Measurements from ENCODE around the gene CKAP5.

DNA sequence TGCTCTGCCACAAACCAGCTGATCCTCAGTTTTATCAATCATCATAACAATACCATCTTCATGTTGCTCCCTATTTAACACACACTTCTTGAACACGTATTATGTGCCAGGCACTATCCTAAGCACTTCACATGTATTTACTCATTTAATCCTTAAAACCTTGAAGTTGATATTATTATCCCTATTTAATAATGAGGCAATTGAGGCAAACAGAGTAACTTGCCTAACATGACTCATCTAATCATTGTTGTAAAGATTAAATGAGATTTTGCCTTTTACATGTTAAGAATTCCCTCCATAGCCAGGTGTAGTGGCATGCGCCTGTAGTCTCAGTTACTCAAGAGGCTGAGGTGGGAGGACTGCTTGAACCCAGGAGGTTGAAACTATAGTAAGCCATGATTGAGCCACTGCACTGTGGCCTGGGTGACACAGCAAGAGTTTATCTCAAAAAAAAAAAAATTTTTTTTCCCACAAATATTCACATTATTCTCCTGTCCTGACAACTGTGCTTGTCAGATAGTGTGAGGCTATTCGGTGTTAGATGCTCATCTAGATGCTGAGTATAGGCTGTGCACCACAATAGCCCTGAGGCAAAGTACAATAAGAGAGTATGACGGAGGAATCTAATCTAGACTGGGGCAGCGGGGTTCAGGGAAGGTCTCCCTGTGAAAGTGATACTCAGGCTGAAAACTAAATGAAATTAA, 13.4 kb downstream of the CKAP5 start:
- TF ChIP-seq, protein P1, sequence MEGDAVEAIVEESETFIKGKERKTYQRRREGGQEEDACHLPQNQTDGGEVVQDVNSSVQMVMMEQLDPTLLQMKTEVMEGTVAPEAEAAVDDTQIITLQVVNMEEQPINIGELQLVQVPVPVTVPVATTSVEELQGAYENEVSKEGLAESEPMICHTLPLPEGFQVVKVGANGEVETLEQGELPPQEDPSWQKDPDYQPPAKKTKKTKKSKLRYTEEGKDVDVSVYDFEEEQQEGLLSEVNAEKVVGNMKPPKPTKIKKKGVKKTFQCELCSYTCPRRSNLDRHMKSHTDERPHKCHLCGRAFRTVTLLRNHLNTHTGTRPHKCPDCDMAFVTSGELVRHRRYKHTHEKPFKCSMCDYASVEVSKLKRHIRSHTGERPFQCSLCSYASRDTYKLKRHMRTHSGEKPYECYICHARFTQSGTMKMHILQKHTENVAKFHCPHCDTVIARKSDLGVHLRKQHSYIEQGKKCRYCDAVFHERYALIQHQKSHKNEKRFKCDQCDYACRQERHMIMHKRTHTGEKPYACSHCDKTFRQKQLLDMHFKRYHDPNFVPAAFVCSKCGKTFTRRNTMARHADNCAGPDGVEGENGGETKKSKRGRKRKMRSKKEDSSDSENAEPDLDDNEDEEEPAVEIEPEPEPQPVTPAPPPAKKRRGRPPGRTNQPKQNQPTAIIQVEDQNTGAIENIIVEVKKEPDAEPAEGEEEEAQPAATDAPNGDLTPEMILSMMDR (IDR thresholded peaks at IDR 0.05 in 2 of 3, conservative IDR thresholded peaks at IDR 0.05 in 1 of 3; ENCODE audit: borderline replicate concordance in 1 of 3, insufficient read depth in 1 of 3, low read depth in 2 of 3, low read length in 2 of 3), result no peak
- TF ChIP-seq, protein P2, sequence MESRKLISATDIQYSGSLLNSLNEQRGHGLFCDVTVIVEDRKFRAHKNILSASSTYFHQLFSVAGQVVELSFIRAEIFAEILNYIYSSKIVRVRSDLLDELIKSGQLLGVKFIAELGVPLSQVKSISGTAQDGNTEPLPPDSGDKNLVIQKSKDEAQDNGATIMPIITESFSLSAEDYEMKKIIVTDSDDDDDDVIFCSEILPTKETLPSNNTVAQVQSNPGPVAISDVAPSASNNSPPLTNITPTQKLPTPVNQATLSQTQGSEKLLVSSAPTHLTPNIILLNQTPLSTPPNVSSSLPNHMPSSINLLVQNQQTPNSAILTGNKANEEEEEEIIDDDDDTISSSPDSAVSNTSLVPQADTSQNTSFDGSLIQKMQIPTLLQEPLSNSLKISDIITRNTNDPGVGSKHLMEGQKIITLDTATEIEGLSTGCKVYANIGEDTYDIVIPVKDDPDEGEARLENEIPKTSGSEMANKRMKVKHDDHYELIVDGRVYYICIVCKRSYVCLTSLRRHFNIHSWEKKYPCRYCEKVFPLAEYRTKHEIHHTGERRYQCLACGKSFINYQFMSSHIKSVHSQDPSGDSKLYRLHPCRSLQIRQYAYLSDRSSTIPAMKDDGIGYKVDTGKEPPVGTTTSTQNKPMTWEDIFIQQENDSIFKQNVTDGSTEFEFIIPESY (IDR thresholded peaks at IDR 0.05; ENCODE audit: extremely low read depth, insufficient replicate concordance, low read length), result no peak
- TF ChIP-seq EZH2phosphoT487 (IDR thresholded peaks at IDR 0.05; ENCODE audit: borderline replicate concordance), result no peak
- no peak for TF ChIP-seq POLR2AphosphoS5 (IDR thresholded peaks at IDR 0.05; ENCODE audit: low read depth, low read length)
- TF ChIP-seq FOSL1 (IDR thresholded peaks at IDR 0.05; ENCODE audit: low read depth), result no peak
- TF ChIP-seq CEBPB (IDR thresholded peaks at IDR 0.05; ENCODE audit: low read depth), result no peak
- TF ChIP-seq EZH2 (IDR thresholded peaks at IDR 0.05), result no peak
